ENCODE data around the gene PCNX2. TPM values are rescaled to one million over a fixed set of nuclear protein-coding genes. Genes with fewer than 3 reads are reported as not detected.

The PCNX2 gene
- total and polyA plus RNA-seq, 2 of the 8 experiments (the other 6 are each of a cell fraction or from before 2014, with no cell fraction given): 46.1 to 57.6 TPM

DNA sequence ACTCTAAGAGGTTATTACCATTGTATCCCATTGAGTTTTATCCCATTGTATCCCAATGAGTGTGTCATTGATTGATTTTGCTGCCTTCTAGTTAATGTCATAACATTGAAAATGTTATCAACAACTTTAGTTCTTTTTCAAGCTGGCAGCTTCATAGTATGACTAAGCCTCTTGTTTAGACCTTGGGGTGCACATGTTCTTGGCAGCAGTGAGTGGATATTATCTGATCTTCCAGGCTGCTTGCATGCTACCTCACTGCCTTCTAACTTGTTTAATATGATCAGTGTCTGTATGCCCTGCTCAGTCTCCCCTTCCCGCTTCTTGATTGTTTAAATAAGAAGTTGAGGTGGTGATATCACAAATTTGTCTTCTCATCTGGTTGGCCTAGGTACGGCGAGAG lies 320.6 kb downstream of the PCNX2 start (continued):
- TF ChIP-seq BCL11A (IDR thresholded peaks at IDR 0.05; ENCODE audit: low read depth in 2 of 2, low read length in 2 of 2): no peak
